ENCODE data around the gene UNC80. TPM values are rescaled to one million over a fixed set of nuclear protein-coding genes. Genes with fewer than 3 reads are reported as not detected.

UNC80 gene
- total and polyA plus RNA-seq, 9 donors, result 0.12 to 1.1 (median 0.63) TPM

DNA sequence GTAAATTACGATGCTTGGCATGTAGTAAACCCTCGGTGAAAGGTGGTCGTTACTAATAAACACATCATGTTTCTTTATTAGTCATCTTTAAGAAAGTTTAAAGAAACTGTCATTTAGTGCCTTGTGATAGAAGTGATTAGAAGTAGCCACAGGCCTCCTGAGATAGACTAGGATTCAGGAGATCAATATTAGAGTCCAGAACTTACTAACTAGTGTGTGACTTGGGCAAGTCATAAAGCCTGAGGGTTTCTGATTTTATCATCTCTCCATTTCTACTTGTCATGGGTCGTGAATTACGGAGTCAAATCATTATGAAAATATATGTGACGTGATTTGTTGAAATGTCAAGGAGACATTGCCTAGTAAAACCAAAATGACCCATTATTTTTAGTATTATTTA is 237.5 kb downstream of the UNC80 start:
- WGBS, 3 donors, result 76 to 78% (median 77%) methylated on average over 6 of the region's 6 CpGs
- Histone ChIP-seq H3K36me3 (no peaks in the 10 kb centered on the region), H3K4me1 (ENCODE audit: insufficient read depth) (peaks cover 4% of the 10 kb centered on the region), H3K9me3 (no peaks in the 10 kb centered on the region), H3K4me3 (no peak overlapping the region), H3K27ac (no peak overlapping the region), H3K27me3 (no peaks in the 10 kb centered on the region)
- TF ChIP-seq EP300 (IDR thresholded peaks at IDR 0.05) (no peak), POLR2A (IDR thresholded peaks at IDR 0.05) (no peak)
- TF ChIP-seq, protein P1, sequence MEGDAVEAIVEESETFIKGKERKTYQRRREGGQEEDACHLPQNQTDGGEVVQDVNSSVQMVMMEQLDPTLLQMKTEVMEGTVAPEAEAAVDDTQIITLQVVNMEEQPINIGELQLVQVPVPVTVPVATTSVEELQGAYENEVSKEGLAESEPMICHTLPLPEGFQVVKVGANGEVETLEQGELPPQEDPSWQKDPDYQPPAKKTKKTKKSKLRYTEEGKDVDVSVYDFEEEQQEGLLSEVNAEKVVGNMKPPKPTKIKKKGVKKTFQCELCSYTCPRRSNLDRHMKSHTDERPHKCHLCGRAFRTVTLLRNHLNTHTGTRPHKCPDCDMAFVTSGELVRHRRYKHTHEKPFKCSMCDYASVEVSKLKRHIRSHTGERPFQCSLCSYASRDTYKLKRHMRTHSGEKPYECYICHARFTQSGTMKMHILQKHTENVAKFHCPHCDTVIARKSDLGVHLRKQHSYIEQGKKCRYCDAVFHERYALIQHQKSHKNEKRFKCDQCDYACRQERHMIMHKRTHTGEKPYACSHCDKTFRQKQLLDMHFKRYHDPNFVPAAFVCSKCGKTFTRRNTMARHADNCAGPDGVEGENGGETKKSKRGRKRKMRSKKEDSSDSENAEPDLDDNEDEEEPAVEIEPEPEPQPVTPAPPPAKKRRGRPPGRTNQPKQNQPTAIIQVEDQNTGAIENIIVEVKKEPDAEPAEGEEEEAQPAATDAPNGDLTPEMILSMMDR (IDR thresholded peaks at IDR 0.05), result no peak
- DNase-seq, result no peak
- intact Hi-C loops (cut with DNase I), result loop anchor here in 1 of 4 donors (10.0 kb wide), 1 partner anchor 186 kb away; no protein-coding TSS in a partner anchor

DNA sequence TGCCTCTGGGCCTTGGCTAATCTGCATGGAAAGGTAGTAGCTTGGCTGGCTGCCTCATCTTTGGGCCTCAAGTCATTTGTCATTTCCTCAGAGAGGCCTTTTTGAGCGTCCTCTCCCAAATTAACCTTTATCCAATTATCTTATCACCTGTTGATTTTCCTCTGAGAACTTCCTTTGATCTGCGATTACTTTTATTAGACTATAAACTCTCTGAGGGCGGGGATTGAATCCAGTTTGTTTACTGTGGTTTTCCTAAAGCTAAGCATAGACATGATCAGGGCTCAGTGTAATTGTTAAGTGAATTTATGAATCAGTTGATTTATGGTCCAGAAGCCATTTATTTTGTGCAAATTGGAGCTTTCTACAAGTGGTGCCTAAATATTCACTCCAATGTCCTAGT is 238.3 kb downstream of the UNC80 start:
- Histone ChIP-seq H3K4me1 (ENCODE audit: insufficient read depth) (peaks cover 3% of the 10 kb centered on the region), H3K4me3 (no peak overlapping the region), H3K27me3 (no peaks in the 10 kb centered on the region), H3K36me3 (no peaks in the 10 kb centered on the region), H3K9me3 (no peaks in the 10 kb centered on the region), H3K27ac (no peak overlapping the region)
- no peak for DNase-seq
- TF ChIP-seq EP300 (IDR thresholded peaks at IDR 0.05), result no peak
- TF ChIP-seq POLR2A (IDR thresholded peaks at IDR 0.05), result no peak
- TF ChIP-seq, protein P1 (IDR thresholded peaks at IDR 0.05), result no peak
- 87 to 88% (median 87%) methylated on average over 3 of the region's 3 CpGs for WGBS, 3 donors
- intact Hi-C loops (cut with DNase I), result loop anchor here in 1 of 4 donors (10.0 kb wide), 1 partner anchor 185 kb away; no protein-coding TSS in a partner anchor

DNA sequence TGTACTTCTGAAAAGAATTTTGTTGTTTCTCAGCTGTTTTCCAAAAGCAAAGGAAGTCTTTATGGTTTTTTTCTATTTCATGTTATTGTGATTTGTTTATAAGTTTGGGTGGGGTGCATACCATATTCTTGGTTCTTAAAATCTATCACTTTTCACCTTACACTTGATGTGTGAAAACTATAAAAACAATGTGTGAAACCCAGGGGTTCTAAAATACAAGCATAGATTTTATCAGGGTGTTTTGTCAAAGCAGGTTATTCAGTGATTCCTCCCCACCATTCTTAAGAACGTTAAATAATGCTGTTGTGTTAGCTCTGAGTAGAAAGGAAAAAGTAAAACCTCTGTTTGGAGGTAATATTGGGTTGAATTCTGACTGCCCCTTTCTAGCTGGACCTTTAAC is 248.5 kb downstream of the UNC80 start:
- intact Hi-C loops (cut with DNase I), result no loop called here
- Histone ChIP-seq H3K4me1 (ENCODE audit: insufficient read depth) (no peaks in the 10 kb centered on the region), H3K4me3 (no peak overlapping the region), H3K36me3 (no peaks in the 10 kb centered on the region), H3K9me3 (no peaks in the 10 kb centered on the region), H3K27ac (no peak overlapping the region), H3K27me3 (no peaks in the 10 kb centered on the region)
- WGBS, 3 donors, result 47 to 63% (median 53%) methylated on average over 1 of the region's 1 CpG
- no peak for DNase-seq
- TF ChIP-seq EP300 (IDR thresholded peaks at IDR 0.05) (no peak), POLR2A (IDR thresholded peaks at IDR 0.05) (no peak)
- TF ChIP-seq, protein P1 (IDR thresholded peaks at IDR 0.05), result no peak

DNA sequence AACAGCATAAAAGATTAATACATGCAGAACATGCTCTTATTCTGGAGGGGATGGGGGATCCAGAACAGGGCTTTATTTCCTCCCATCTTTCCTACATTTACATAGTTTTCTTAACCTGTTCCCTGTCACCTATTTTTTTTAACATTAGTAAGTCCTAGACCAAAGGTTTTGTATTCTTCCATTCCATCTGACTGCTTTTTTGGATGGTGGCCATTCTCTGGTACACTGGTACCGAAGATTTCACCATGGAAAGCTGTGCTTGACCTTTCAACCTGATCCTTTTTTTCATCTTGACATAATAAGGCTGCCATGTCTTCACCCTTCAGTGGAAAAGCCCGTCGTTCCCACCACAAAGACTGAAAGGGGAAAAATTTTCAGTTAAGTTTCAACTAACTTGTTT is 251.2 kb downstream of the UNC80 start:
- no peak for DNase-seq
- H3K27me3 ChIP-seq, result no peaks in the 10 kb centered on the region
- H3K27ac ChIP-seq, result no peak overlapping the region
- no peaks in the 10 kb centered on the region for H3K4me1 ChIP-seq (ENCODE audit: insufficient read depth)
- H3K4me3 ChIP-seq, result no peak overlapping the region
- 86 to 92% (median 91%) methylated on average over 3 of the region's 3 CpGs for WGBS, 3 donors
- intact Hi-C loops (cut with DNase I), result no loop called here
- no peaks in the 10 kb centered on the region for H3K36me3 ChIP-seq
- TF ChIP-seq, protein P1 (IDR thresholded peaks at IDR 0.05), result no peak
- no peak for TF ChIP-seq EP300 (IDR thresholded peaks at IDR 0.05)
- no peak for TF ChIP-seq POLR2A (IDR thresholded peaks at IDR 0.05)
- no peaks in the 10 kb centered on the region for H3K9me3 ChIP-seq

Measured in ovary (tissue), 9 donors.